ENCODE results near the gene PDZD2. TPM values are rescaled to one million over a fixed set of nuclear protein-coding genes. Genes with fewer than 3 reads are reported as not detected.

Gene PDZD2
- total and polyA plus RNA-seq, 2 experiments from 2014 or later: 8.3 to 16.9 TPM

DNA sequence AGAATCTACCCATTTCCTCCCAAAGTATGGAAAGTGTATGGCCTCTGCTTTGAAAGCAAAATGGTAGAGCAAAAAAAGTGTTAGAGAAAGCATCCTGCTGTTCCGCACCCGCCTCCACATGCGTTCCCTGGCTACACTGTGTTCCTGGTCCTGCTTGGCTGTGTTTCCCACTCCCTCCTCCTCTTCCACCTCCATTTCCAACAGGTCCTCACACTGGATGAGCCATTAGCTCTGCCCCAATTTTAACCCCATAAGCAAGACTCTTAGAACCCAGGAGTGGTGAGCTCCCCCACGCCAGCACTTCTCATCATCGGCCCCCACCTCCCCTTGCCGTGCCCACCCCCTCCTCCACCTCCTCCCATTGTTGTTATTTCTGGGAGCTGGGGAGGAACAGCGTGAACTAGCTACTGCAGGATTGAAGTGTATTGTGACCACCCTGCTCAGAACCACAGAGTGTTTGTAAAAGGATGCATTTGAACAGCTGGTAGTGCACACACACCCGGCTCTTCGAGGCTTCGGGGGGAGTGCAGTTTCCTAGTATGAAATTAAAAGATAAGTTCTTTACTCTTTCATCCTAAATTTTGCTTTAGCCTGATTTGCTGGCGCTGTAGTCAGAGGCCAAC is 120.0 kb downstream of the PDZD2 start:
- no peak for DNase-seq (ENCODE audit: low spot score)
- Histone ChIP-seq H2AFZ (no peak overlapping the region), H3K27me3 (ENCODE audit: insufficient read depth) (peaks cover 11% of the 10 kb centered on the region), H3F3A (replicated peaks; ENCODE audit: low read depth) (no peaks in the 10 kb centered on the region), H4K20me1 (replicated peaks; ENCODE audit: insufficient read depth) (no peaks in the 10 kb centered on the region), H3K27ac (ENCODE audit: low read depth) (no peak overlapping the region), H3K4me1 (ENCODE audit: insufficient read depth) (peaks cover 18% of the 10 kb centered on the region), H3K4me2 (no peak overlapping the region), H3K9me2 (ENCODE audit: insufficient read depth) (no peaks in the 10 kb centered on the region), H3K4me3 (no peak overlapping the region), H3K79me2 (replicated peaks; ENCODE audit: insufficient read depth) (no peaks in the 10 kb centered on the region), H3K36me3 (ENCODE audit: insufficient read depth) (no peaks in the 10 kb centered on the region)
- Mint-ChIP-seq H3K4me3 (no peak overlapping the region), H3K36me3 (ENCODE audit: low read depth) (no peaks in the 10 kb centered on the region; the same call in 2 of the 3 replicates), H3K4me1 (peaks cover 17% of the 10 kb centered on the region), H3K9me3 (peaks cover 2% of the 10 kb centered on the region; the same call in 1 of the 3 replicates), H3K27ac (no peak overlapping the region), H3K27me3 (ENCODE audit: insufficient read depth, low read depth, poor library complexity) (peaks cover 19% of the 10 kb centered on the region)
- no peak for ATAC-seq
- TF ChIP-seq POLR2AphosphoS5 (IDR thresholded peaks at IDR 0.05; ENCODE audit: low read depth) (no peak), EZH2 (IDR thresholded peaks at IDR 0.05; ENCODE audit: low read depth, unreplicated experiment) (no peak), EZH2phosphoT487 (IDR thresholded peaks at IDR 0.05; ENCODE audit: unreplicated experiment) (no peak), ZNF331 (CRISPR knock-in tag; IDR thresholded peaks at IDR 0.05; ENCODE audit: low read depth) (no peak), NANOG (IDR thresholded peaks at IDR 0.05; ENCODE audit: borderline replicate concordance) (no peak), CREB1 (CRISPR knock-in tag; IDR thresholded peaks at IDR 0.05; ENCODE audit: low read depth) (no peak), JUNB (IDR thresholded peaks at IDR 0.05; ENCODE audit: unreplicated experiment) (no peak), STAT1 (IDR thresholded peaks at IDR 0.05; ENCODE audit: unreplicated experiment) (no peak), ZNF114 (CRISPR knock-in tag; IDR thresholded peaks at IDR 0.05) (no peak)
- TF ChIP-seq, protein P1, sequence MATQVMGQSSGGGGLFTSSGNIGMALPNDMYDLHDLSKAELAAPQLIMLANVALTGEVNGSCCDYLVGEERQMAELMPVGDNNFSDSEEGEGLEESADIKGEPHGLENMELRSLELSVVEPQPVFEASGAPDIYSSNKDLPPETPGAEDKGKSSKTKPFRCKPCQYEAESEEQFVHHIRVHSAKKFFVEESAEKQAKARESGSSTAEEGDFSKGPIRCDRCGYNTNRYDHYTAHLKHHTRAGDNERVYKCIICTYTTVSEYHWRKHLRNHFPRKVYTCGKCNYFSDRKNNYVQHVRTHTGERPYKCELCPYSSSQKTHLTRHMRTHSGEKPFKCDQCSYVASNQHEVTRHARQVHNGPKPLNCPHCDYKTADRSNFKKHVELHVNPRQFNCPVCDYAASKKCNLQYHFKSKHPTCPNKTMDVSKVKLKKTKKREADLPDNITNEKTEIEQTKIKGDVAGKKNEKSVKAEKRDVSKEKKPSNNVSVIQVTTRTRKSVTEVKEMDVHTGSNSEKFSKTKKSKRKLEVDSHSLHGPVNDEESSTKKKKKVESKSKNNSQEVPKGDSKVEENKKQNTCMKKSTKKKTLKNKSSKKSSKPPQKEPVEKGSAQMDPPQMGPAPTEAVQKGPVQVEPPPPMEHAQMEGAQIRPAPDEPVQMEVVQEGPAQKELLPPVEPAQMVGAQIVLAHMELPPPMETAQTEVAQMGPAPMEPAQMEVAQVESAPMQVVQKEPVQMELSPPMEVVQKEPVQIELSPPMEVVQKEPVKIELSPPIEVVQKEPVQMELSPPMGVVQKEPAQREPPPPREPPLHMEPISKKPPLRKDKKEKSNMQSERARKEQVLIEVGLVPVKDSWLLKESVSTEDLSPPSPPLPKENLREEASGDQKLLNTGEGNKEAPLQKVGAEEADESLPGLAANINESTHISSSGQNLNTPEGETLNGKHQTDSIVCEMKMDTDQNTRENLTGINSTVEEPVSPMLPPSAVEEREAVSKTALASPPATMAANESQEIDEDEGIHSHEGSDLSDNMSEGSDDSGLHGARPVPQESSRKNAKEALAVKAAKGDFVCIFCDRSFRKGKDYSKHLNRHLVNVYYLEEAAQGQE (IDR thresholded peaks at IDR 0.05; ENCODE audit: unreplicated experiment): no peak
- TF ChIP-seq, protein P2, sequence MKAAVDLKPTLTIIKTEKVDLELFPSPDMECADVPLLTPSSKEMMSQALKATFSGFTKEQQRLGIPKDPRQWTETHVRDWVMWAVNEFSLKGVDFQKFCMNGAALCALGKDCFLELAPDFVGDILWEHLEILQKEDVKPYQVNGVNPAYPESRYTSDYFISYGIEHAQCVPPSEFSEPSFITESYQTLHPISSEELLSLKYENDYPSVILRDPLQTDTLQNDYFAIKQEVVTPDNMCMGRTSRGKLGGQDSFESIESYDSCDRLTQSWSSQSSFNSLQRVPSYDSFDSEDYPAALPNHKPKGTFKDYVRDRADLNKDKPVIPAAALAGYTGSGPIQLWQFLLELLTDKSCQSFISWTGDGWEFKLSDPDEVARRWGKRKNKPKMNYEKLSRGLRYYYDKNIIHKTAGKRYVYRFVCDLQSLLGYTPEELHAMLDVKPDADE (IDR thresholded peaks at IDR 0.05): no peak
- TF ChIP-seq, protein P3, sequence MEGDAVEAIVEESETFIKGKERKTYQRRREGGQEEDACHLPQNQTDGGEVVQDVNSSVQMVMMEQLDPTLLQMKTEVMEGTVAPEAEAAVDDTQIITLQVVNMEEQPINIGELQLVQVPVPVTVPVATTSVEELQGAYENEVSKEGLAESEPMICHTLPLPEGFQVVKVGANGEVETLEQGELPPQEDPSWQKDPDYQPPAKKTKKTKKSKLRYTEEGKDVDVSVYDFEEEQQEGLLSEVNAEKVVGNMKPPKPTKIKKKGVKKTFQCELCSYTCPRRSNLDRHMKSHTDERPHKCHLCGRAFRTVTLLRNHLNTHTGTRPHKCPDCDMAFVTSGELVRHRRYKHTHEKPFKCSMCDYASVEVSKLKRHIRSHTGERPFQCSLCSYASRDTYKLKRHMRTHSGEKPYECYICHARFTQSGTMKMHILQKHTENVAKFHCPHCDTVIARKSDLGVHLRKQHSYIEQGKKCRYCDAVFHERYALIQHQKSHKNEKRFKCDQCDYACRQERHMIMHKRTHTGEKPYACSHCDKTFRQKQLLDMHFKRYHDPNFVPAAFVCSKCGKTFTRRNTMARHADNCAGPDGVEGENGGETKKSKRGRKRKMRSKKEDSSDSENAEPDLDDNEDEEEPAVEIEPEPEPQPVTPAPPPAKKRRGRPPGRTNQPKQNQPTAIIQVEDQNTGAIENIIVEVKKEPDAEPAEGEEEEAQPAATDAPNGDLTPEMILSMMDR (conservative IDR thresholded peaks at IDR 0.05; ENCODE audit: low read depth in 2 of 2): no peak
- TF ChIP-seq, protein P4, sequence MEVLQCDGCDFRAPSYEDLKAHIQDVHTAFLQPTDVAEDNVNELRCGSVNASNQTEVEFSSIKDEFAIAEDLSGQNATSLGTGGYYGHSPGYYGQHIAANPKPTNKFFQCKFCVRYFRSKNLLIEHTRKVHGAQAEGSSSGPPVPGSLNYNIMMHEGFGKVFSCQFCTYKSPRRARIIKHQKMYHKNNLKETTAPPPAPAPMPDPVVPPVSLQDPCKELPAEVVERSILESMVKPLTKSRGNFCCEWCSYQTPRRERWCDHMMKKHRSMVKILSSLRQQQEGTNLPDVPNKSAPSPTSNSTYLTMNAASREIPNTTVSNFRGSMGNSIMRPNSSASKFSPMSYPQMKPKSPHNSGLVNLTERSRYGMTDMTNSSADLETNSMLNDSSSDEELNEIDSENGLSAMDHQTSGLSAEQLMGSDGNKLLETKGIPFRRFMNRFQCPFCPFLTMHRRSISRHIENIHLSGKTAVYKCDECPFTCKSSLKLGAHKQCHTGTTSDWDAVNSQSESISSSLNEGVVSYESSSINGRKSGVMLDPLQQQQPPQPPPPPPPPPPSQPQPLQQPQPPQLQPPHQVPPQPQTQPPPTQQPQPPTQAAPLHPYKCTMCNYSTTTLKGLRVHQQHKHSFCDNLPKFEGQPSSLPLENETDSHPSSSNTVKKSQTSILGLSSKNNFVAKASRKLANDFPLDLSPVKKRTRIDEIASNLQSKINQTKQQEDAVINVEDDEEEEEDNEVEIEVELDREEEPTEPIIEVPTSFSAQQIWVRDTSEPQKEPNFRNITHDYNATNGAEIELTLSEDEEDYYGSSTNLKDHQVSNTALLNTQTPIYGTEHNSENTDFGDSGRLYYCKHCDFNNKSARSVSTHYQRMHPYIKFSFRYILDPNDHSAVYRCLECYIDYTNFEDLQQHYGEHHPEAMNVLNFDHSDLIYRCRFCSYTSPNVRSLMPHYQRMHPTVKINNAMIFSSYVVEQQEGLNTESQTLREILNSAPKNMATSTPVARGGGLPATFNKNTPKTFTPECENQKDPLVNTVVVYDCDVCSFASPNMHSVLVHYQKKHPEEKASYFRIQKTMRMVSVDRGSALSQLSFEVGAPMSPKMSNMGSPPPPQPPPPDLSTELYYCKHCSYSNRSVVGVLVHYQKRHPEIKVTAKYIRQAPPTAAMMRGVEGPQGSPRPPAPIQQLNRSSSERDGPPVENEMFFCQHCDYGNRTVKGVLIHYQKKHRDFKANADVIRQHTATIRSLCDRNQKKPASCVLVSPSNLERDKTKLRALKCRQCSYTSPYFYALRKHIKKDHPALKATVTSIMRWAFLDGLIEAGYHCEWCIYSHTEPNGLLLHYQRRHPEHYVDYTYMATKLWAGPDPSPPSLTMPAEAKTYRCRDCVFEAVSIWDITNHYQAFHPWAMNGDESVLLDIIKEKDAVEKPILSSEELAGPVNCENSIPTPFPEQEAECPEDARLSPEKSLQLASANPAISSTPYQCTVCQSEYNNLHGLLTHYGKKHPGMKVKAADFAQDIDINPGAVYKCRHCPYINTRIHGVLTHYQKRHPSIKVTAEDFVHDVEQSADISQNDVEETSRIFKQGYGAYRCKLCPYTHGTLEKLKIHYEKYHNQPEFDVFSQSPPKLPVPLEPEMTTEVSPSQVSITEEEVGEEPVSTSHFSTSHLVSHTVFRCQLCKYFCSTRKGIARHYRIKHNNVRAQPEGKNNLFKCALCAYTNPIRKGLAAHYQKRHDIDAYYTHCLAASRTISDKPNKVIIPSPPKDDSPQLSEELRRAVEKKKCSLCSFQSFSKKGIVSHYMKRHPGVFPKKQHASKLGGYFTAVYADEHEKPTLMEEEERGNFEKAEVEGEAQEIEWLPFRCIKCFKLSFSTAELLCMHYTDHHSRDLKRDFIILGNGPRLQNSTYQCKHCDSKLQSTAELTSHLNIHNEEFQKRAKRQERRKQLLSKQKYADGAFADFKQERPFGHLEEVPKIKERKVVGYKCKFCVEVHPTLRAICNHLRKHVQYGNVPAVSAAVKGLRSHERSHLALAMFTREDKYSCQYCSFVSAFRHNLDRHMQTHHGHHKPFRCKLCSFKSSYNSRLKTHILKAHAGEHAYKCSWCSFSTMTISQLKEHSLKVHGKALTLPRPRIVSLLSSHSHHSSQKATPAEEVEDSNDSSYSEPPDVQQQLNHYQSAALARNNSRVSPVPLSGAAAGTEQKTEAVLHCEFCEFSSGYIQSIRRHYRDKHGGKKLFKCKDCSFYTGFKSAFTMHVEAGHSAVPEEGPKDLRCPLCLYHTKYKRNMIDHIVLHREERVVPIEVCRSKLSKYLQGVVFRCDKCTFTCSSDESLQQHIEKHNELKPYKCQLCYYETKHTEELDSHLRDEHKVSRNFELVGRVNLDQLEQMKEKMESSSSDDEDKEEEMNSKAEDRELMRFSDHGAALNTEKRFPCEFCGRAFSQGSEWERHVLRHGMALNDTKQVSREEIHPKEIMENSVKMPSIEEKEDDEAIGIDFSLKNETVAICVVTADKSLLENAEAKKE (CRISPR knock-in tag; IDR thresholded peaks at IDR 0.05): no peak

Measured in GM23338 (cell line).